GM19025 (cell line): ENCODE results near the gene ITGA7.
"Not testable (repeated sequence)": the region's sequence is repeated elsewhere in the genome, so short reads cannot be mapped to it uniquely, and the experiment has no call there.

Experiments
- ATAC-seq: cut with Tn5 transposase; IDR thresholded peaks from one replicate; pipeline ENCODE4 v1.9.1; 2021; ENCODE audit warnings: mild to moderate bottlenecking, low read depth, moderate library complexity; ENCODE audit not compliant: unreplicated experiment

Gene ITGA7

DNA sequence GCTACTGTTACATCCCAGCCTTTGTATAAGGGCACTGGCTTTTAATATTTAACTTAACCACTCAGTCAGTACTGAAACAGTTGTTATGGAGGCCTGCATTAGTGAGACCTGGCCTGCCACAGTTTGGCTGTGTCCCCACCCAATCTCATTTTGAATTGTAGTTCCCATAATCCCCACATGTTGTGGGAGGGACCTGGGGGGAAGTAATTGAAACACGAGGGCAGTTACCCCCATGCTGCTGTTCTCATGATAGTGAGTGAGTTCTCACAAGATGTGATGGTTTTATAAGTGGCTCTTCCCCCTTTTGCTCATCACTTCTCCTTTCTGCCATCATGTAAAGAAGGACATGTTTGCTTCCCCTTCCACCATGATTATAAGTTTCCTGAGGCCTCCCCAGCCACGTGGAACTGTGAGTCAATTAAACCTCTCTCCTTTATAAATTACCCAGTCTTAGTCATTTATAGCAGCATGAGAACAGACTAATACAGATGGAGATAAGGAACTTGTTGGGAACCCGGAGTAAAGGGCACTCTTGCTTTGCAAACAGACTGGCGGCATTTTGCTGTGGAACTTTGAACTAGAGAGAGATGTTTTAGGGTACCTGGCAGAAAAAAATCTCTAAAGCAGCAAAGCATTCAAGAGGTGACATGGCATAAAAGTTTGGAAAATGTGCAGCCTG lies 56.9 kb downstream of the ITGA7 start:
- ATAC-seq, result not testable (repeated sequence)

DNA sequence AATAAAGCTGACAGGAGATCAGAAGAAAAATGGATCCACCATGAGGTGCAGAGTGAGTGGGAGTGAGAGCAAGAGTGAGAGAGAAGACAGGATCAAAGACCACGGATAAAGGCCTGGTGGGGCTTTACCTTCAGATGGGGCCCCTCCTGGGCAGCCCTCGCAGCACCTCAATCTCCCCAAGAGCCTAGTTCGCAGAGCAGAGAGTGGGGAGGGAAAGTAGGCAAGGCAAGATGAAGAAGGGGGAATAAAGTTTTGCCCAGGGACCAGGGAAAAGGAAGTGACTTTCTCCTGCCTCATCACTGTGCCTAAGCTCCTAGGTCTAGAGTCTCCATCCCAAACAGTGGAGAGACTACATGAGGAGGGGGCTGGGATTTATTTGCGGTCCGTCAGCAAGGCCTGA lies 60.7 kb downstream of the ITGA7 start:
- ATAC-seq, result no peak

DNA sequence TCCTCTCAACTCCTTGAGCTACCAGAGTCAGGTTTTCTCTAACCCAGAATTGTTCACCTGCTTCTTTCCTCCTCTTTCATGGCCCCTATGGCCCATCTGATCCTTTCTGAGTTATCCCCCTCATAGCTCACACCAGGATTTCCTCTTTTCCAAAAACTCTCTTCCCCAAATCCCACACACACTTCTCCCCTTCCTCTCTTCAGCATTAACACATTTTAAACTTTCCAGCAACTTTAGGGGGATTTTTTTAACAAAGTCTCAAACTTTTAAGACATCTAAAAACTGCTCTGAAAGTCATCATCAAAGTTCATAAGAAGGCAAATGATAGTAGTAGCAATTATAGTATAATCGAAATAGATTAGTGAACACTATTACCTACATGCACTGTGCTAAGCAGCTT lies 63.1 kb downstream of the ITGA7 start:
- ATAC-seq, result no peak

DNA sequence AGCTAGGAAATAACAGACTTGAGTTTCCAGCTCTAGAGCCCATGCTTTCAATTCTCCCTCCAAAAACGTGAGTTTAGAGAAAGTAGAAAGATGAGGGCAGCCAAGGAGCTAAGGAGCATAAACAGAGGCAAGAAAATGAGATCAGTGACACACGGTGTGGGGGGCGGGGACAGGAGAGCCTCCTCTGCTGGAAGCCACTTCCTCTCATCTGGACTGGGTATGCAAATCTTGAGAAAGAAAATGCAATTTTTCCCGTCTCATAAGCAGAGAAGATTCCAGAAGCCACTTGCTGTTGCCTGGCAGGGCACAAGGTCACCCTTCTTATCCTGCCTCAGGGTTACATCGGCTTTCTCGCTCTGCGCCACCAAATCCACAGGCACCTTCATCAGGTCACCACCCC lies 65.0 kb downstream of the ITGA7 start:
- no peak for ATAC-seq

DNA sequence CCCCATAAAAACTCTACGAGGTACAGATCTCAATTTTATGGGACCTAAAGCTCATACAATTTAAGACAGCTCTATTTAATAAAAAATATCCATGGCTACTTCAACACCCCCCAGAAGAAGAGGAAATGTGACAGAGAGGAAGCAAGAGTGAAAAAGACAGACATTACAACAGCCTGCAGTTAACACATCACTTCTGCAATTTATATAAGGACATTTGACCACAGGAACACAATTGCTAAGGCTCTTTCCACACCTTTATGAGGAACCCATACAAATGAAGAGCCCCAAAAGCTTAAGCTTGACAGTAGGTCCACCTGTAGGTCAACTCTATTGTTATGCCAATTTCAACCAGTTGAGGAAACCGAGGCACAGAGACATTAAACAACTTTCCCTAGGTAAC lies 65.4 kb downstream of the ITGA7 start:
- ATAC-seq, result no peak

DNA sequence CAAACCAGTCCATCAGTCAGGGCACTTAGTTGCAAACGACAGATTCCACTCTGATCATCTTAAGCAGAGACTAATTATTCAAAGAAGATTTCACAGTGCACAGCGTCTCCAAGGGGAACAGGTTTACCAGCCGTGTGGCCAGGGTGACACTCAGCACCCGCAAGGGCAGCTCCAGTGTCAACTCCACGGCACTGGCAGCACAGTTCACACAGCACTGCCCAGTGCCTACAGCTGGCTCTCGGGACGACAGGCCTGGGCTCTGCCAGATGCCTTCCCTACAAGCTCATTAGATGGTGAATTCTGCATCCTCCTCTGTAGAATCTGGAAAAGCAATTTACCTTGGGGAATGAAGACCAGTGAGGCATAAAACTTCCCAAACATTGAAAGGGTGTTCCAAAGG lies 66.1 kb downstream of the ITGA7 start:
- no peak for ATAC-seq

DNA sequence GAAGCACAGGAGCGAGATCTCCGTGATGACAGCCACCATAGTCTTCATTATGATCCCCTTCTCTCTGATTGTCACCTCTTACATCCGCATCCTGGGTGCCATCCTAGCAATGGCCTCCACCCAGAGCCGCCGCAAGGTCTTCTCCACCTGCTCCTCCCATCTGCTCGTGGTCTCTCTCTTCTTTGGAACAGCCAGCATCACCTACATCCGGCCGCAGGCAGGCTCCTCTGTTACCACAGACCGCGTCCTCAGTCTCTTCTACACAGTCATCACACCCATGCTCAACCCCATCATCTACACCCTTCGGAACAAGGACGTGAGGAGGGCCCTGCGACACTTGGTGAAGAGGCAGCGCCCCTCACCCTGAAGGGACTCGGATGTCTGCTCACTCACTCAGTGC lies 70.2 kb downstream of the ITGA7 start:
- no peak for ATAC-seq

DNA sequence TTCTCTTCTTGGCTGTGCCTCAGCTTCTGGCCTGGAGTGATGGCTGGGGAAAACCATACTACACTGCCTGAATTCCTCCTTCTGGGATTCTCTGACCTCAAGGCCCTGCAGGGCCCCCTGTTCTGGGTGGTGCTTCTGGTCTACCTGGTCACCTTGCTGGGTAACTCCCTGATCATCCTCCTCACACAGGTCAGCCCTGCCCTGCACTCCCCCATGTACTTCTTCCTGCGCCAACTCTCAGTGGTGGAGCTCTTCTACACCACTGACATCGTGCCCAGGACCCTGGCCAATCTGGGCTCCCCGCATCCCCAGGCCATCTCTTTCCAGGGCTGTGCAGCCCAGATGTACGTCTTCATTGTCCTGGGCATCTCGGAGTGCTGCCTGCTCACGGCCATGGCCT lies 70.9 kb downstream of the ITGA7 start, which contains the start of gene OR10P1:
OR10P1 (plus strand) TSS at position 40 of the 400 bp plus-strand sequence; CDS start at position 40, 0 bp downstream.
- ATAC-seq, result no peak

DNA sequence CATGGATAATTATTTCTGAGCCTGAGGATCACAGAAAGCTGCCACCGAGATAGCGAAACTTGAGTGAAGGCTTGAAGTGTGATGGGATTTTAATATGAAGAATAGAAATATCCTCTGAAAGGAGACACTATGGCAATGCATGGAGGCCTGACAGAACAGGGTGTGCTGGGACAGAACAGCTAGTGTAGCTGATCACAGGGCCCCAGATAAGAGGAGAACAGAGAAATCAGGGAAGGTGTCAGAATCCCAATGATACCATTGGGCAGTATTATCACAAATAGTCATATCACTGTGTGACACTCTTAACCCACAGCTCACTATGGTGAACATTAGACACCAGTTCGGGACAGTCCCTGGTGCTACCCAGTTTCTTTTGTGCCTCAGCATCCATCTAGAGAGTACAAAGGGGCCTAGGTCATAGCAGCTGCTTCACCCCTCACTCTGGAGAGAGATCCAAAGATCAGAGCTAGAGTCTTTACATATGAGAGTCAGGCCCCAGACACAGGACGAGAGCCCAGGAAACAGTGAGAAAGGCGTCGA lies 71.5 kb downstream of the ITGA7 start:
- no peak for ATAC-seq
